Left ventricle myocardium inferior (tissue), 1 donor: ENCODE measurements around the gene DGCR2. TPM values are rescaled to one million over a fixed set of nuclear protein-coding genes. Genes with fewer than 3 reads are reported as not detected.
"Not testable (repeated sequence)": the region's sequence is repeated elsewhere in the genome, so short reads cannot be mapped to it uniquely, and the experiment has no call there.

Source experiments
- DNase-seq: peaks from one replicate; pipeline ENCODE4 v3.0.0-alpha.2; 2020
- H3K27ac ChIP-seq: fragments of 200-600 bp; replicated peaks from 2 replicates; pipeline ENCODE4 v1.8.0; 2021
- H3K27me3 ChIP-seq: fragments of 200-600 bp; 2 replicates; pipeline ENCODE4 v1.8.0; 2021; ENCODE audit warnings: low read depth
- H3K36me3 ChIP-seq: fragments of 200-600 bp; 2 replicates; pipeline ENCODE4 v1.8.0; 2021
- H3K4me1 ChIP-seq: fragments of 200-600 bp; 2 replicates; pipeline ENCODE4 v1.8.0; 2021
- H3K4me3 ChIP-seq: fragments of 200-600 bp; 2 replicates; pipeline ENCODE4 v1.8.0; 2021; ENCODE audit warnings: mild to moderate bottlenecking, moderate library complexity
- H3K9me3 ChIP-seq: fragments of 200-600 bp; replicated peaks from 2 replicates; pipeline ENCODE4 v1.8.0; 2021
- CTCF ChIP-seq: fragments of 200-600 bp; IDR thresholded peaks from 2 replicates; pipeline ENCODE4 v1.8.0; 2021; ENCODE audit warnings: antibody characterized with exemption, mild to moderate bottlenecking, borderline replicate concordance
- intact Hi-C: fragments of 100-400 bp; cut with micrococcal nuclease; formaldehyde crosslinking; loops from one replicate; pipeline ENCODE4 v1.11.0; 2022
- total RNA-seq: library from RNA; stranded (reverse); fragmentation: NEBNext Ultra II Directional; extraction: Animal tissue kit (Norgen Biotek cat#: 25700); gene quantifications from one replicate; pipeline ENCODE4 v1.2.1, GENCODE V29; 2021
- donor health status: DM: no; HTN: yes; CAD: no; lungs with severe emphysema.

DGCR2 gene
- total RNA-seq, 1 donor from 2014 or later = 33.0 TPM

GRCh38 chr22:19081351-19081750 lies 40.9 kb downstream of the DGCR2 start:
- DNase-seq = no peak
- TF ChIP-seq CTCF = no peak
- Histone ChIP-seq H3K27ac (no peak overlapping the region), H3K36me3 (peaks cover 17% of the 10 kb centered on the region), H3K4me1 (peaks cover 16% of the 10 kb centered on the region), H3K9me3 (no peaks in the 10 kb centered on the region), H3K27me3 (no peaks in the 10 kb centered on the region), H3K4me3 (no peak overlapping the region)
- intact Hi-C loops = no loop called here

- no peak for DNase-seq
- no peak overlapping the region for H3K27ac ChIP-seq
- peaks cover 11% of the 10 kb centered on the region for H3K4me1 ChIP-seq
- peaks cover 17% of the 10 kb centered on the region for H3K36me3 ChIP-seq
- no peaks in the 10 kb centered on the region for H3K27me3 ChIP-seq
- TF ChIP-seq CTCF = no peak
- no peaks in the 10 kb centered on the region for H3K9me3 ChIP-seq
- intact Hi-C loops = no loop called here
- H3K4me3 ChIP-seq = no peak overlapping the region
Observed at GRCh38 chr22:19080853-19081252, 41.4 kb downstream of the DGCR2 start.

GRCh38 chr22:19079691-19080090 lies 42.5 kb downstream of the DGCR2 start:
- no peak for DNase-seq
- Histone ChIP-seq H3K27me3 (no peaks in the 10 kb centered on the region), H3K4me3 (no peak overlapping the region), H3K36me3 (peaks cover 17% of the 10 kb centered on the region), H3K9me3 (no peaks in the 10 kb centered on the region), H3K4me1 (no peaks in the 10 kb centered on the region), H3K27ac (no peak overlapping the region)
- intact Hi-C loops = no loop called here
- TF ChIP-seq CTCF = no peak

GRCh38 chr22:19075404-19075803 lies 46.8 kb downstream of the DGCR2 start:
- H3K4me3 ChIP-seq = no peak overlapping the region
- no peak for TF ChIP-seq CTCF
- peaks cover 22% of the 10 kb centered on the region for H3K36me3 ChIP-seq
- no peaks in the 10 kb centered on the region for H3K27me3 ChIP-seq
- DNase-seq = no peak
- H3K9me3 ChIP-seq = no peaks in the 10 kb centered on the region
- H3K27ac ChIP-seq = no peak overlapping the region
- intact Hi-C loops = no loop called here
- H3K4me1 ChIP-seq = peaks cover 7% of the 10 kb centered on the region

GRCh38 chr22:19072853-19073252 lies 49.4 kb downstream of the DGCR2 start:
- H3K27me3 ChIP-seq, H3K27ac ChIP-seq, DNase-seq, intact Hi-C loops, H3K4me3 ChIP-seq, H3K9me3 ChIP-seq: not testable (repeated sequence)
- Histone ChIP-seq H3K4me1 (peaks cover 12% of the 10 kb centered on the region), H3K36me3 (peaks cover 38% of the 10 kb centered on the region)

GRCh38 chr22:19070397-19071169 lies 51.6 kb downstream of the DGCR2 start:
- no peaks in the 10 kb centered on the region for H3K9me3 ChIP-seq
- DNase-seq = no peak
- peaks cover 60% of the 10 kb centered on the region for H3K36me3 ChIP-seq
- H3K27ac ChIP-seq = no peak overlapping the region
- no peak for TF ChIP-seq CTCF
- H3K4me3 ChIP-seq = no peak overlapping the region
- intact Hi-C loops = no loop called here
- peaks cover 12% of the 10 kb centered on the region for H3K4me1 ChIP-seq
- no peaks in the 10 kb centered on the region for H3K27me3 ChIP-seq
